Neural progenitor cell (in vitro differentiated cells): Measurements from ENCODE around the gene PYCR2.

ENCODE experiments used
- EZH2 ChIP-seq: fragments of 200-600 bp; sonication (generic); IDR thresholded peaks from 2 replicates; pipeline ENCODE4 v1.6.1; 2017; ENCODE audit warnings: antibody characterized with exemption, mild to moderate bottlenecking, moderate library complexity
- EZH2phosphoT487 ChIP-seq: fragments of 200-600 bp; sonication (generic); IDR thresholded peaks from 2 replicates; pipeline ENCODE4 v1.6.1; 2017; ENCODE audit warnings: antibody characterized with exemption
- TF ChIP-seq, protein P1 (sequence below): fragments of 200-600 bp; sonication (generic); IDR thresholded peaks from 2 replicates; pipeline ENCODE4 v1.5.1; 2017; ENCODE audit warnings: antibody characterized with exemption, mild to moderate bottlenecking

GRCh38 chr1:225926551-225927113, 2.6 kb upstream of the PYCR2 start:
- TF ChIP-seq, protein P1, sequence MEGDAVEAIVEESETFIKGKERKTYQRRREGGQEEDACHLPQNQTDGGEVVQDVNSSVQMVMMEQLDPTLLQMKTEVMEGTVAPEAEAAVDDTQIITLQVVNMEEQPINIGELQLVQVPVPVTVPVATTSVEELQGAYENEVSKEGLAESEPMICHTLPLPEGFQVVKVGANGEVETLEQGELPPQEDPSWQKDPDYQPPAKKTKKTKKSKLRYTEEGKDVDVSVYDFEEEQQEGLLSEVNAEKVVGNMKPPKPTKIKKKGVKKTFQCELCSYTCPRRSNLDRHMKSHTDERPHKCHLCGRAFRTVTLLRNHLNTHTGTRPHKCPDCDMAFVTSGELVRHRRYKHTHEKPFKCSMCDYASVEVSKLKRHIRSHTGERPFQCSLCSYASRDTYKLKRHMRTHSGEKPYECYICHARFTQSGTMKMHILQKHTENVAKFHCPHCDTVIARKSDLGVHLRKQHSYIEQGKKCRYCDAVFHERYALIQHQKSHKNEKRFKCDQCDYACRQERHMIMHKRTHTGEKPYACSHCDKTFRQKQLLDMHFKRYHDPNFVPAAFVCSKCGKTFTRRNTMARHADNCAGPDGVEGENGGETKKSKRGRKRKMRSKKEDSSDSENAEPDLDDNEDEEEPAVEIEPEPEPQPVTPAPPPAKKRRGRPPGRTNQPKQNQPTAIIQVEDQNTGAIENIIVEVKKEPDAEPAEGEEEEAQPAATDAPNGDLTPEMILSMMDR: no peak
- TF ChIP-seq EZH2 (no peak), EZH2phosphoT487 (no peak)
